ENCODE data around the gene LOXL4.

GRCh38 chr10:98256692-98257091 lies 11.3 kb downstream of the LOXL4 start:
- no peak for TF ChIP-seq CTCF (conservative IDR thresholded peaks at IDR 0.05; ENCODE audit: low read length)
- TF ChIP-seq EZH2phosphoT487 (IDR thresholded peaks at IDR 0.05; ENCODE audit: borderline replicate concordance, low read depth, low read length) = no peak

Measured in OCI-LY7 (cell line).